Neural progenitor cell (in vitro differentiated cells): ENCODE measurements around the gene TOPBP1. TPM values are rescaled to one million over a fixed set of nuclear protein-coding genes. Genes with fewer than 3 reads are reported as not detected.

Source experiments
- DNase-seq: peaks from one replicate; pipeline ENCODE4 v3.0.0-alpha.2; 2016; ENCODE audit warnings: low spot score
- H2AFZ ChIP-seq: fragments of 200-600 bp; sonication (generic); replicated peaks from 2 replicates; pipeline ENCODE4 v1.6.1; 2016; ENCODE audit warnings: antibody characterized with exemption
- H3F3A ChIP-seq: fragments of 200-600 bp; sonication (generic); 2 replicates; pipeline ENCODE4 v1.6.1; 2016; ENCODE audit warnings: antibody characterized with exemption, low read depth
- H3K27ac ChIP-seq: fragments of 200-600 bp; sonication (generic); 2 replicates; pipeline ENCODE4 v1.5.1; 2016; ENCODE audit warnings: mild to moderate bottlenecking
- H3K27me3 ChIP-seq: fragments of 200-600 bp; sonication (generic); 2 replicates; pipeline ENCODE4 v1.6.1; 2016; ENCODE audit warnings: mild to moderate bottlenecking, moderate library complexity
- H3K36me3 ChIP-seq: fragments of 200-600 bp; sonication (generic); 2 replicates; pipeline ENCODE4 v1.5.1; 2016
- H3K4me1 ChIP-seq: fragments of 200-600 bp; sonication (generic); 2 replicates; pipeline ENCODE4 v1.6.1; 2016; ENCODE audit warnings: mixed run types
- H3K4me2 ChIP-seq: fragments of 200-600 bp; sonication (generic); 2 replicates; pipeline ENCODE4 v1.6.1; 2016
- H3K4me3 ChIP-seq: fragments of 200-600 bp; sonication (generic); 2 replicates; pipeline ENCODE4 v1.5.1; 2016
- H3K79me2 ChIP-seq: fragments of 200-600 bp; sonication (generic); 2 replicates; pipeline ENCODE4 v1.6.1; 2016; ENCODE audit warnings: low read depth
- H3K9ac ChIP-seq: fragments of 200-600 bp; sonication (generic); 2 replicates; pipeline ENCODE4 v1.6.1; 2016
- H3K9me3 ChIP-seq: fragments of 200-600 bp; sonication (generic); 2 replicates; pipeline ENCODE4 v1.5.1; 2016; ENCODE audit warnings: low read depth
- H4K20me1 ChIP-seq: fragments of 200-600 bp; sonication (generic); 2 replicates; pipeline ENCODE4 v1.6.1; 2016; ENCODE audit warnings: low read depth
- H3K27ac Mint-ChIP-seq: 3 replicates; pipeline ENCODE4 v1.8.0; 2021; ENCODE audit warnings: mixed read lengths
- H3K27me3 Mint-ChIP-seq: 2 replicates; pipeline ENCODE4 v1.8.0; 2022; ENCODE audit warnings: low read depth, mild to moderate bottlenecking, inconsistent platforms, moderate library complexity, mixed read lengths; ENCODE audit not compliant: insufficient read depth
- H3K36me3 Mint-ChIP-seq: 3 replicates; pipeline ENCODE4 v1.8.0; 2021; ENCODE audit warnings: mixed read lengths
- H3K4me1 Mint-ChIP-seq: 3 replicates; pipeline ENCODE4 v1.8.0; 2021; ENCODE audit warnings: mixed read lengths
- H3K4me3 Mint-ChIP-seq: 3 replicates; pipeline ENCODE4 v1.8.0; 2021; ENCODE audit warnings: mild to moderate bottlenecking, moderate library complexity, mixed read lengths
- H3K9me3 Mint-ChIP-seq: 3 replicates; pipeline ENCODE4 v1.8.0; 2020; ENCODE audit warnings: mixed read lengths
- EZH2 ChIP-seq: fragments of 200-600 bp; sonication (generic); IDR thresholded peaks from 2 replicates; pipeline ENCODE4 v1.6.1; 2017; ENCODE audit warnings: antibody characterized with exemption, mild to moderate bottlenecking, moderate library complexity
- EZH2phosphoT487 ChIP-seq: fragments of 200-600 bp; sonication (generic); IDR thresholded peaks from 2 replicates; pipeline ENCODE4 v1.6.1; 2017; ENCODE audit warnings: antibody characterized with exemption
- total RNA-seq: library from RNA; depleted of rRNA; stranded (reverse); fragments of >200 nt; gene quantifications from 2 replicates; pipeline ENCODE4 v1.2.3, GENCODE V29; 2015; ENCODE audit warnings: low replicate concordance
- TF ChIP-seq, protein P1 (sequence below): fragments of 200-600 bp; sonication (generic); IDR thresholded peaks from 2 replicates; pipeline ENCODE4 v1.5.1; 2017; ENCODE audit warnings: antibody characterized with exemption, mild to moderate bottlenecking

TOPBP1 gene
- total RNA-seq, 1 donor from 2014 or later, result 67.7 TPM

DNA sequence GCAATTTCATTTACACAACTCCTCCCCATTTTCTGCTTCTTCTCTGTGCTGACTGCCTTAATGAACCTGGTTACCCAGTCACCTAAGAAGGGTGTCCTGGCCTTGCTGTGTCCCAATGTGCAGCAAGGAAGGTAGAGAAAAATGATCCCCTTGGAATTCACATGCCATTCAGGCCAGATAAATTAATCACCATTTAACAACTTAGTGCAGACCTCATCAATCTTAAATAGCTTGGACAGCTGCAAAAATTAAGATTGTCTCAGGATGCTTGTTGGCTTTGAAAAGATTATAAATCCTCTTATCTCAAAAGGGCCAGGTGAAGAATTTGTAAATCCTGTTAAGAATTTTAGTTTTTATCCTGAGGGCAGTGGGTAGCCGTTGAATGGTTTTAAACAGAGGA, 97.9 kb downstream of the TOPBP1 start:
- Mint-ChIP-seq H3K27ac (peak overlapping the region; percentile 10), H3K36me3 (no peaks in the 10 kb centered on the region), H3K4me3 (no peak overlapping the region), H3K4me1 (peaks cover 27% of the 10 kb centered on the region), H3K27me3 (peaks cover 4% of the 10 kb centered on the region), H3K9me3 (peaks cover 2% of the 10 kb centered on the region)
- TF ChIP-seq, protein P1, sequence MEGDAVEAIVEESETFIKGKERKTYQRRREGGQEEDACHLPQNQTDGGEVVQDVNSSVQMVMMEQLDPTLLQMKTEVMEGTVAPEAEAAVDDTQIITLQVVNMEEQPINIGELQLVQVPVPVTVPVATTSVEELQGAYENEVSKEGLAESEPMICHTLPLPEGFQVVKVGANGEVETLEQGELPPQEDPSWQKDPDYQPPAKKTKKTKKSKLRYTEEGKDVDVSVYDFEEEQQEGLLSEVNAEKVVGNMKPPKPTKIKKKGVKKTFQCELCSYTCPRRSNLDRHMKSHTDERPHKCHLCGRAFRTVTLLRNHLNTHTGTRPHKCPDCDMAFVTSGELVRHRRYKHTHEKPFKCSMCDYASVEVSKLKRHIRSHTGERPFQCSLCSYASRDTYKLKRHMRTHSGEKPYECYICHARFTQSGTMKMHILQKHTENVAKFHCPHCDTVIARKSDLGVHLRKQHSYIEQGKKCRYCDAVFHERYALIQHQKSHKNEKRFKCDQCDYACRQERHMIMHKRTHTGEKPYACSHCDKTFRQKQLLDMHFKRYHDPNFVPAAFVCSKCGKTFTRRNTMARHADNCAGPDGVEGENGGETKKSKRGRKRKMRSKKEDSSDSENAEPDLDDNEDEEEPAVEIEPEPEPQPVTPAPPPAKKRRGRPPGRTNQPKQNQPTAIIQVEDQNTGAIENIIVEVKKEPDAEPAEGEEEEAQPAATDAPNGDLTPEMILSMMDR, result no peak
- TF ChIP-seq EZH2 (no peak), EZH2phosphoT487 (no peak)
- Histone ChIP-seq H2AFZ (no peak overlapping the region), H4K20me1 (no peaks in the 10 kb centered on the region), H3K36me3 (no peaks in the 10 kb centered on the region), H3F3A (peaks cover 7% of the 10 kb centered on the region), H3K4me3 (no peak overlapping the region), H3K27ac (no peak overlapping the region), H3K27me3 (no peaks in the 10 kb centered on the region), H3K9me3 (no peaks in the 10 kb centered on the region), H3K4me1 (peaks cover 18% of the 10 kb centered on the region), H3K4me2 (no peak overlapping the region), H3K79me2 (no peaks in the 10 kb centered on the region), H3K9ac (no peak overlapping the region)
- no peak for DNase-seq

DNA sequence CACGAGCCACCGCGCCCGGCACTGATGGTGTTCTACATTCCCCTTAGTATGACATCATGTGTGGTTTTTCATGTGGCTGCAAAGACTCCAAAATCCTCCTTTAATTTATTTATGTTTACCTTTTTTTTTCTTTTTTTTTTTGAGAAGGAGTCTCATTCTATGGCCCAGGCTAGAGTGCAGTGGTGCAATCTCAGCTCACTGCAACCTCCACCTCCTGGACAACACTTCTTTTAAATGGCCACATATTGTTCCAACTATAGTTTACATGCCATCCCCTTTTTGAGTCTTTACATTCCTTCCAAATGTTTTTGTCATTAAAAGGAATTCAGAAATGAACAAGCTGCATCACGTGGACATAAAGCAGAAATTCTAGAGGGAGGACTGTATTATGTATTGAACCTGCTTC, 98.6 kb downstream of the TOPBP1 start:
- H3K36me3 Mint-ChIP-seq, result no peaks in the 10 kb centered on the region
- Histone ChIP-seq H3F3A (peaks cover 7% of the 10 kb centered on the region), H3K9me3 (no peaks in the 10 kb centered on the region), H3K4me3 (no peak overlapping the region), H2AFZ (no peak overlapping the region), H3K36me3 (no peaks in the 10 kb centered on the region), H3K79me2 (no peaks in the 10 kb centered on the region), H3K9ac (no peak overlapping the region), H3K4me1 (peaks cover 18% of the 10 kb centered on the region), H3K27me3 (no peaks in the 10 kb centered on the region), H3K27ac (no peak overlapping the region), H3K4me2 (no peak overlapping the region), H4K20me1 (no peaks in the 10 kb centered on the region)
- DNase-seq, result no peak
- no peak overlapping the region for H3K4me3 Mint-ChIP-seq
- TF ChIP-seq EZH2, result no peak
- no peak for TF ChIP-seq EZH2phosphoT487
- TF ChIP-seq, protein P1, result no peak
- peaks cover 2% of the 10 kb centered on the region for H3K9me3 Mint-ChIP-seq
- H3K27me3 Mint-ChIP-seq, result peaks cover 6% of the 10 kb centered on the region
- no peak overlapping the region for H3K27ac Mint-ChIP-seq
- H3K4me1 Mint-ChIP-seq, result peaks cover 23% of the 10 kb centered on the region

DNA sequence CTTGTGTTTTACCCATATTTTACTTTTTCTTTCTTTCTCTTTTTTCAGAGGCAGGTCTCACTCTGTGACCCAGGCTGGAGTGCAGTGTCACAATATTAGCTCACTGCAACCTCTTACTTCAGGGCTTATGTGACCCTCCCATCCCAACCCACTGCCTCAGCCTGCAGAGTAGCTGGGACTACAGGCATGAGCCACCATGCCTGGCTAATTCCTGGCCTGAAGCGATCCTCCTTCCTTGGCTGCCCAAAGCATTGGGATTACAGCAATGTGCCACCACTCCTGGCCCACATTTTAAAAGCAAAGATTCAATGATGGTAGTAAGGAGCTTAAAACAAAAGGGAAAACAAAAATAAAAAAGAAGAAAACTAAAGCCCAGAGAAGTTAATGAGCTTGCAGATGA, 99.4 kb downstream of the TOPBP1 start:
- DNase-seq, result no peak
- Histone ChIP-seq H3K4me2 (no peak overlapping the region), H3K4me3 (no peak overlapping the region), H3K9ac (no peak overlapping the region), H3K36me3 (no peaks in the 10 kb centered on the region), H2AFZ (no peak overlapping the region), H3K27me3 (no peaks in the 10 kb centered on the region), H3F3A (peaks cover 7% of the 10 kb centered on the region), H4K20me1 (no peaks in the 10 kb centered on the region), H3K79me2 (no peaks in the 10 kb centered on the region), H3K9me3 (no peaks in the 10 kb centered on the region), H3K27ac (no peak overlapping the region), H3K4me1 (peaks cover 18% of the 10 kb centered on the region)
- H3K27me3 Mint-ChIP-seq, result peaks cover 7% of the 10 kb centered on the region
- H3K4me3 Mint-ChIP-seq, result no peak overlapping the region
- no peaks in the 10 kb centered on the region for H3K36me3 Mint-ChIP-seq
- H3K27ac Mint-ChIP-seq, result no peak overlapping the region
- TF ChIP-seq, protein P1, result no peak
- TF ChIP-seq EZH2phosphoT487 (no peak), EZH2 (no peak)
- peaks cover 19% of the 10 kb centered on the region for H3K4me1 Mint-ChIP-seq
- H3K9me3 Mint-ChIP-seq, result peaks cover 2% of the 10 kb centered on the region
